ENCODE results near the gene SDK1.

SDK1 gene

DNA sequence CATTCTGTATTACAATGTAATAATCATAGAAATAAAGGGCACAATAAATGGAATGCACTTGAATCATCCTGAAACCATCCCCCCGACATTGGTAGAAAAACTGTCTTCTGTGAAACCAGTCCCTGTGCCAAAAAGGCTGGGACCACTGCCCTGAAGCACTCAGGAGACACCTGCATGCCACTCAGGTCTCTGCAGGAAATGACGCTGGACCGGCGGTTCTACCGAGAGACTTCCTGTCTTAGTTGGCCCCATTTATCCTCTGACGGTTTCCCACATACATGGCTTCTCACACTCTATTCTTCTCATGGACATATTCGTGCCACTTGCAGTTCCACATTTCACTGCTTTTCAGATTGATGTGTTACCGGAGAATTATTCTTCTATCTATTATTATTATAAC, 617.5 kb downstream of the SDK1 start:
- Histone ChIP-seq H3K4me3 (no peak overlapping the region), H3K27ac (no peak overlapping the region)
- no peak for DNase-seq (ENCODE audit: low spot score)
- TF ChIP-seq, protein P1, sequence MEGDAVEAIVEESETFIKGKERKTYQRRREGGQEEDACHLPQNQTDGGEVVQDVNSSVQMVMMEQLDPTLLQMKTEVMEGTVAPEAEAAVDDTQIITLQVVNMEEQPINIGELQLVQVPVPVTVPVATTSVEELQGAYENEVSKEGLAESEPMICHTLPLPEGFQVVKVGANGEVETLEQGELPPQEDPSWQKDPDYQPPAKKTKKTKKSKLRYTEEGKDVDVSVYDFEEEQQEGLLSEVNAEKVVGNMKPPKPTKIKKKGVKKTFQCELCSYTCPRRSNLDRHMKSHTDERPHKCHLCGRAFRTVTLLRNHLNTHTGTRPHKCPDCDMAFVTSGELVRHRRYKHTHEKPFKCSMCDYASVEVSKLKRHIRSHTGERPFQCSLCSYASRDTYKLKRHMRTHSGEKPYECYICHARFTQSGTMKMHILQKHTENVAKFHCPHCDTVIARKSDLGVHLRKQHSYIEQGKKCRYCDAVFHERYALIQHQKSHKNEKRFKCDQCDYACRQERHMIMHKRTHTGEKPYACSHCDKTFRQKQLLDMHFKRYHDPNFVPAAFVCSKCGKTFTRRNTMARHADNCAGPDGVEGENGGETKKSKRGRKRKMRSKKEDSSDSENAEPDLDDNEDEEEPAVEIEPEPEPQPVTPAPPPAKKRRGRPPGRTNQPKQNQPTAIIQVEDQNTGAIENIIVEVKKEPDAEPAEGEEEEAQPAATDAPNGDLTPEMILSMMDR (IDR thresholded peaks at IDR 0.05), result no peak

DNA sequence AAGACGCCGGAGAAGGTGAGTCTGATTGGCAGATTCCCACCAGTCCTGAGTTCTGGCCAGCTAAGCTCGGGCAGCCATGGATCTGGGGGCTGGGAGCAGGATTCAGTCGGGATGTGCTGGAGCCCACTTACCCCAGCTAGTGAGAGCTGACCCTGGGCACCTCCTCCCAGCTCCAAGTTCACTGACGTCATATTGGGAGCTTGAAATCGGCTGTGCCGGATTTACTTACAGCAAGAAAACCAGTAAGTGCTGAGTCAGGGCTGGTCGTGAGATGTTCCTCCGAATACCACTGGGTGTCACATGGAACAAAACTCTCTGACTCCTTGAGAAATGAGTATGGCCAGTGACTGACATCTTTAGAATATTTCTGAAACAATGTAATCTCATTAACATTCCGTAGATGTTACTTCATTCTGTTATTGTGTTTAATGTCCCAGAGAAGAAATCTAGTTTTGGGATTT, 621.2 kb downstream of the SDK1 start:
- TF ChIP-seq, protein P1 (IDR thresholded peaks at IDR 0.05), result no peak
- H3K4me3 ChIP-seq, result peak overlapping the region; percentile 1
- peak overlapping the region in 1 of 2 donors; percentile 15 for H3K27ac ChIP-seq

GRCh38 chr7:3923307-3923918, 622.4 kb downstream of the SDK1 start:
- Histone ChIP-seq H3K27ac (no peak overlapping the region), H3K4me3 (no peak overlapping the region)
- DNase-seq (ENCODE audit: low spot score), result no peak
- TF ChIP-seq, protein P1 (IDR thresholded peaks at IDR 0.05), result no peak

More for the DNA sequence above, 621.2 kb downstream of the SDK1 start:
- no peak for DNase-seq (ENCODE audit: low spot score)

- DNase-seq (ENCODE audit: low spot score), result no peak
- H3K4me3 ChIP-seq, result no peak overlapping the region
- H3K27ac ChIP-seq, result no peak overlapping the region
- TF ChIP-seq, protein P1 (IDR thresholded peaks at IDR 0.05), result no peak
These were observed 623.2 kb downstream of the SDK1 start for GRCh38 chr7:3924277-3924676.

- Histone ChIP-seq H3K4me3 (no peak overlapping the region), H3K27ac (no peak overlapping the region)
- TF ChIP-seq, protein P1 (IDR thresholded peaks at IDR 0.05), result no peak
- no peak for DNase-seq (ENCODE audit: low spot score)
These were observed 626.5 kb downstream of the SDK1 start for GRCh38 chr7:3927446-3928110.

DNA sequence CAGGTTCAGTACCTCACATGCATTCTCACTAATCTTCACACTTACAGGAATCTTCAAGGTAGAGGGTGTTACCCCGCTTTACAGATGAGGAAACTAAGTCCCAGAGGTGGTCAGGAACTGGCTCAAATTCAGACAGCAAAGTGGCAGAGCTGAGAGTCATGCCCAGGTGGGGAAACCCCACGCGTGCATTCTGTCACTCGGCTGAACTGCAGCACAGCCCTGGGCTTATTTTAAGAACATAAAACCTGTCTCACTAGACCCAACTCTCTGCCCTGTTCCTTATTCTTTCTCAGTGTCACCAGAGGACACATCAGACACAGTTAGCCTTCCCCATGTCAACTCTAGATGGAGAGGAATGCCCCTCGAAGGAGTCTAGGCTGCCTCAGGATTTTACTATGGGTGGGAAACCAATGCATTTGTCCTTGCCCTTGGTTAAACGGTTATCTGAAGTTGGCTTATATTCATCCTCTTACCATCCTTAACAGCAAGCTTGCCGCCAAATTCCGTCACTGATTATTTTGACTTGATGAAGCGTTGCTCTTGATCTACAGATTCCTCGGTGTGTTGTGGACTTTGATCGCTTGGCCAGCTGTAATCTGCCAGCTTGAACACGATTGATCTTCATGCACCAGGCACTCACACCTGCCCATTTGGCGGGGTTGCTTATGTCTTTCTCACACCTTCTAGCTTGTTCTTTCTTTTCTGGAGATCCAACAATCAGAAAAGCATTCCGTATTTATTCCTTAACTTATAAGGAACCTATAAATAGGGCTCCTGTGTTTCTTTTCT, 627.9 kb downstream of the SDK1 start:
- DNase-seq (ENCODE audit: low spot score), result no peak
- Histone ChIP-seq H3K27ac (no peak overlapping the region), H3K4me3 (no peak overlapping the region)
- TF ChIP-seq, protein P1 (IDR thresholded peaks at IDR 0.05), result no peak
